Mesodermal cell (in vitro differentiated cells): ENCODE measurements around the gene CARNS1.

Source experiments
- H3K27ac ChIP-seq: 2 replicates; pipeline ENCODE4 v1.7.0; 2013; ENCODE audit warnings: mild to moderate bottlenecking, low read depth, low read length, moderate library complexity; ENCODE audit not compliant: severe bottlenecking
- H3K36me3 ChIP-seq: 2 replicates; pipeline ENCODE4 v1.7.1; 2013; ENCODE audit warnings: mild to moderate bottlenecking, low read length, moderate library complexity; ENCODE audit not compliant: control insufficient read depth, insufficient read depth
- H3K4me1 ChIP-seq: one replicate; pipeline ENCODE4 v1.7.1; 2013; ENCODE audit warnings: mild to moderate bottlenecking, low read length; ENCODE audit not compliant: insufficient read depth, control insufficient read depth, poor library complexity, severe bottlenecking
- H3K4me3 ChIP-seq: 2 replicates; pipeline ENCODE4 v1.7.0; 2013; ENCODE audit warnings: low read length, control low read depth, mild to moderate bottlenecking; ENCODE audit not compliant: insufficient read depth, poor library complexity, severe bottlenecking; ENCODE audit errors: extremely low read depth
- H3K9me3 ChIP-seq: 2 replicates; pipeline ENCODE4 v1.7.1; 2013; ENCODE audit warnings: mild to moderate bottlenecking, low read length, moderate library complexity; ENCODE audit not compliant: control insufficient read depth
- WGBS, 2 experiments: methylation state at CpG; one replicate each; pipeline ENCODE4 v1.1.5; 2013; ENCODE audit warnings: missing lambda C conversion rate in 2 of 2; ENCODE audit not compliant: insufficient coverage in 2 of 2; 5-methylcytosine and 5-hydroxymethylcytosine counted together

Gene CARNS1

GRCh38 chr11:67376873-67377808 is 38.3 kb upstream of the CARNS1 start:
- H3K4me1 ChIP-seq = peaks cover 30% of the 10 kb centered on the region
- H3K4me3 ChIP-seq = no peak overlapping the region
- 80 to 94% methylated on average over 2 to 3 of the region's 6 CpGs for WGBS, 2 experiments
- no peak overlapping the region for H3K27ac ChIP-seq
- no peaks in the 10 kb centered on the region for H3K36me3 ChIP-seq
- no peaks in the 10 kb centered on the region for H3K9me3 ChIP-seq

GRCh38 chr11:67378544-67378943 is 36.9 kb upstream of the CARNS1 start:
- Histone ChIP-seq H3K4me3 (no peak overlapping the region), H3K9me3 (no peaks in the 10 kb centered on the region), H3K4me1 (peaks cover 32% of the 10 kb centered on the region), H3K36me3 (no peaks in the 10 kb centered on the region), H3K27ac (no peak overlapping the region)
- WGBS, 2 experiments = 91 to 95% methylated on average over 4 of the region's 4 CpGs

DNA sequence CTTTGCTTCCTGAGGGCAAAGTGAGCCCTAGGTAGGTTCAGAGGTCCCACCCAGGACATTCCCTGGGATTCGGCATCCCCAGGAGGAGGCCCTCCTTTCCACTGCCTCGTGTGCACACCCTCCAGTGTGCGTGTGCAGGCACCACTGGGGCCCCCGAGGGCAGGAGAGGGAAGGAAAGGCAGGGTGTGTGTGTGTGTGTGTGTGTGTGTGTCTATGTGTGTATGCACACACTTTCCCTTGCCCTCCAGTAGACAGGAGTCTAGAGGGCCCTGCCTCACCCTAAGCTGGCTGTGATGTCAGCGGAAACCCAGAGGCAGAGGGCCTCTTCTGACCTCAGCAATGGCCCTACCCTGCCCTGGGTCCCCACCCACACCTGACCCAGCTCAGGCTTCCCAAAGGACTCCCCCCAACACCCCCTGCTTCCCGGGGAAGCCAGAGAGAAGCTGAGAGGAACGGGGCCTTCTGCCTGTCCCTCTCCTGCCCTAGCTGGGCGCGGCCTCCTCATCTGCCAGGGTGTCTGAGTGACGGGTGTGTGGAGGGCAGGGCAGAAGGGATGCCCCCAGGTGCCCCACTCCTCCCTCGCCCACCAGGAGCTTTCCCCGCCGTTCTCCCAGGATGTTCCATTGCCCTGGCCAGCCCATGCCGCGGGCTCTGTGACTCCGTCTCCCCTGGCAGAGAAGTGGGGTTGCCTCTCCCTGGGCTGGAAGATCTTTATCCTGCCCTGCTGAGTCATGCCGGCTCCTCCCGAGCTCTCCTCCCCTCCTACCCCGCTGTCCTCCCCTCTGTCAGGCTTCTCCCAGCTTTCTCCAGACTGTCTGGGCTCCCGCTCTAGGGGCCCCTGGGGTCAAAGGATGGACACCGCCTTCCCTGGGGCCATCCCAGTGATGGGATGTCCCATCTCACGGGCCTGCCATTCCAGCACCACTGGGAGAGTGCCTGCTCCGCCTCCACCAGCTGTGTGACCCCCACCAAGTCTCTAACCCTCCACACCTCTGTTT is 36.1 kb upstream of the CARNS1 start:
- Histone ChIP-seq H3K9me3 (no peaks in the 10 kb centered on the region), H3K4me3 (no peak overlapping the region), H3K36me3 (no peaks in the 10 kb centered on the region), H3K27ac (no peak overlapping the region), H3K4me1 (peaks cover 31% of the 10 kb centered on the region)
- 65 to 80% methylated on average over 13 to 17 of the region's 23 CpGs for WGBS, 2 experiments

- H3K36me3 ChIP-seq = no peaks in the 10 kb centered on the region
- H3K4me3 ChIP-seq = no peak overlapping the region
- no peaks in the 10 kb centered on the region for H3K9me3 ChIP-seq
- H3K4me1 ChIP-seq = peaks cover 15% of the 10 kb centered on the region
- H3K27ac ChIP-seq = no peak overlapping the region
- WGBS, 2 experiments = 88 to 92% methylated on average over 10 to 12 of the region's 13 CpGs
Measured at GRCh38 chr11:67381244-67381972, 34.1 kb upstream of the CARNS1 start.

GRCh38 chr11:67382276-67383136 is 33.0 kb upstream of the CARNS1 start:
- Histone ChIP-seq H3K36me3 (no peaks in the 10 kb centered on the region), H3K9me3 (no peaks in the 10 kb centered on the region), H3K27ac (no peak overlapping the region), H3K4me3 (no peak overlapping the region), H3K4me1 (peaks cover 15% of the 10 kb centered on the region)
- 45 to 49% methylated on average over 12 to 15 of the region's 16 CpGs for WGBS, 2 experiments

GRCh38 chr11:67384851-67385366 is 30.6 kb upstream of the CARNS1 start:
- WGBS, 2 experiments = 90 to 95% methylated on average over 3 of the region's 3 CpGs
- H3K36me3 ChIP-seq = no peaks in the 10 kb centered on the region
- H3K4me3 ChIP-seq = no peak overlapping the region
- H3K4me1 ChIP-seq = peaks cover 5% of the 10 kb centered on the region
- H3K9me3 ChIP-seq = no peaks in the 10 kb centered on the region
- no peak overlapping the region for H3K27ac ChIP-seq

DNA sequence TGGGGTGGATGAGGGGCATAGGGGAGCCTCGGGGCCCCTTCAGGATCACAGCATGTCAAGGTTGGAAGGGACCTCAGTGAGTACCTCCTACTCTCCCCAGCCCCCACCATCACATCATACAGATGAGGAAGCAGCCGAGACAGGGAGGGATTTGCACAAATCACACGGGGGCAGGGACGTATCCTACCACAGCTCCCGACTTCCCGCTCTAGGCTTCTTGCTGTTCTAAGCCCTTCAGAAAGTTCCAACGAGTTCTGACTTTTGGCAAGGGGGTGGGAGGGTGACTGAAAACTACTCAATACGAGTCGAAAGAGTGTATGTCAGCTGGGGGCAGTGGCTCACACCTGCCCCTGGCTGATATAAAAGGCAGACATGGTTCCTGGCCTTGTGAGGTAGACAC is 28.4 kb upstream of the CARNS1 start:
- WGBS, 2 experiments = 34 to 49% methylated on average over 7 to 8 of the region's 9 CpGs
- Histone ChIP-seq H3K4me3 (no peak overlapping the region), H3K27ac (no peak overlapping the region), H3K36me3 (no peaks in the 10 kb centered on the region), H3K9me3 (no peaks in the 10 kb centered on the region), H3K4me1 (peaks cover 10% of the 10 kb centered on the region)

- Histone ChIP-seq H3K36me3 (no peaks in the 10 kb centered on the region), H3K4me1 (peaks cover 7% of the 10 kb centered on the region), H3K4me3 (no peak overlapping the region), H3K27ac (no peak overlapping the region), H3K9me3 (no peaks in the 10 kb centered on the region)
- WGBS, 2 experiments = 46 to 73% methylated on average over 3 of the region's 6 CpGs
Measured at GRCh38 chr11:67387518-67387917, 28.0 kb upstream of the CARNS1 start.

- H3K4me3 ChIP-seq = no peak overlapping the region
- H3K4me1 ChIP-seq = peaks cover 9% of the 10 kb centered on the region
- H3K36me3 ChIP-seq = peaks cover 9% of the 10 kb centered on the region
- 75% methylated on average over 5 to 6 of the region's 6 CpGs for WGBS, 2 experiments
- H3K9me3 ChIP-seq = no peaks in the 10 kb centered on the region
- H3K27ac ChIP-seq = no peak overlapping the region
Measured at GRCh38 chr11:67389477-67389876, 26.0 kb upstream of the CARNS1 start.
